ENCODE measurements around the gene NELL1. TPM values are rescaled to one million over a fixed set of nuclear protein-coding genes. Genes with fewer than 3 reads are reported as not detected.

NELL1 gene
- total RNA-seq, 1 experiment from 2014 or later: 0.22 TPM

DNA sequence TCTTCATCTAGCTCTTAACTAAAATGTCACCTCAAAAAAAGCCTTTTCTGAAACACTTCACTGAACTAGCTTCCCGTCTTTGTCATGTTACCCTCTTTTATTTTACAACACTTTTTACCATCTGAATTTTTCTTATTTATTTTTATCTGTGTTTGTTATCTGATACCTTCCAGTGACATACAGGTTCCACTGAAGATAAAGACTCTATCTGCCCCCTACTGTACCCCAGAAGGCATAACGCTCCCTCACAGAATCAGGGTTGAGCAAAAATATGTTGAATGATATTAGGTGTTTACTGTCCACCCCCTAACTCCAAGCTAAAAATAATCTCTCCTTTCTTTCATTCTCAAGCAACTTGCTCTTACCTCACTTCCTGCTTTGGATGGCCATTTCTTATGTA is 654.2 kb downstream of the NELL1 start:
- WGBS (ENCODE audit: extremely low coverage, insufficient read length, low lambda C conversion rate): no CpG with 5 or more reads among the region's 2 CpGs
- no peak overlapping the region for H4K91ac ChIP-seq (ENCODE audit: insufficient read length, low read depth, low read length)
- H3K27me3 ChIP-seq (ENCODE audit: insufficient read depth, low read length): no peaks in the 10 kb centered on the region
- H4K20me1 ChIP-seq (ENCODE audit: control insufficient read depth, insufficient read depth, insufficient read length): no peaks in the 10 kb centered on the region
- no peak overlapping the region for H3K9ac ChIP-seq (ENCODE audit: extremely low read depth, insufficient read length, low read length)
- no peak overlapping the region for H3K4ac ChIP-seq (ENCODE audit: low read depth, low read length)
- H3K79me2 ChIP-seq (ENCODE audit: insufficient read depth, low read length): no peaks in the 10 kb centered on the region
- H2BK20ac ChIP-seq (ENCODE audit: low read depth, low read length, poor library complexity, severe bottlenecking): no peak overlapping the region
- no peaks in the 10 kb centered on the region; the same call in 1 of the 2 replicates for H3K4me1 ChIP-seq (ENCODE audit: insufficient read depth, low read length)
- Mint-ChIP-seq H3K27ac (peak overlapping the region in 2 of 3 experiments; percentile 3 to 11; a peak in 1 of 7 replicates), H3K9me3 (peaks cover 13 to 17% of the 10 kb centered on the region in 2 experiments), H3K36me3 (ENCODE audit: insufficient read depth in 1 of 3, low read depth in 3 of 3) (peaks cover 12 to 14% (median 14%) of the 10 kb centered on the region in 3 experiments), H3K4me1 (peaks cover 14 to 21% of the 10 kb centered on the region in 2 experiments), H3K4me3 (no peak overlapping the region), H3K27me3 (ENCODE audit: low read depth) (no peaks in the 10 kb centered on the region)
- no peak overlapping the region for H3K23ac ChIP-seq (ENCODE audit: insufficient read length, low read depth, low read length)
- no peak overlapping the region for H3K18ac ChIP-seq (ENCODE audit: insufficient read length, low read depth, low read length)
- no peak overlapping the region for H2AK5ac ChIP-seq (ENCODE audit: insufficient read length, low read length)
- H4K8ac ChIP-seq (replicated peaks; ENCODE audit: insufficient read length, low read depth, low read length): no peak overlapping the region
- H3T11ph ChIP-seq (ENCODE audit: low read length): no peak overlapping the region
- H2BK5ac ChIP-seq (ENCODE audit: insufficient read length, low read length): no peak overlapping the region
- peaks cover 8% of the 10 kb centered on the region for H3K9me3 ChIP-seq (ENCODE audit: control insufficient read depth, low read depth, low read length)
- no peak overlapping the region for H2BK15ac ChIP-seq (ENCODE audit: low read depth, low read length)
- TF ChIP-seq, protein P1, sequence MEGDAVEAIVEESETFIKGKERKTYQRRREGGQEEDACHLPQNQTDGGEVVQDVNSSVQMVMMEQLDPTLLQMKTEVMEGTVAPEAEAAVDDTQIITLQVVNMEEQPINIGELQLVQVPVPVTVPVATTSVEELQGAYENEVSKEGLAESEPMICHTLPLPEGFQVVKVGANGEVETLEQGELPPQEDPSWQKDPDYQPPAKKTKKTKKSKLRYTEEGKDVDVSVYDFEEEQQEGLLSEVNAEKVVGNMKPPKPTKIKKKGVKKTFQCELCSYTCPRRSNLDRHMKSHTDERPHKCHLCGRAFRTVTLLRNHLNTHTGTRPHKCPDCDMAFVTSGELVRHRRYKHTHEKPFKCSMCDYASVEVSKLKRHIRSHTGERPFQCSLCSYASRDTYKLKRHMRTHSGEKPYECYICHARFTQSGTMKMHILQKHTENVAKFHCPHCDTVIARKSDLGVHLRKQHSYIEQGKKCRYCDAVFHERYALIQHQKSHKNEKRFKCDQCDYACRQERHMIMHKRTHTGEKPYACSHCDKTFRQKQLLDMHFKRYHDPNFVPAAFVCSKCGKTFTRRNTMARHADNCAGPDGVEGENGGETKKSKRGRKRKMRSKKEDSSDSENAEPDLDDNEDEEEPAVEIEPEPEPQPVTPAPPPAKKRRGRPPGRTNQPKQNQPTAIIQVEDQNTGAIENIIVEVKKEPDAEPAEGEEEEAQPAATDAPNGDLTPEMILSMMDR (conservative IDR thresholded peaks at IDR 0.05): peak; percentile 67
- H4K5ac ChIP-seq (ENCODE audit: insufficient read length, low read depth, low read length): no peak overlapping the region
- H3K14ac ChIP-seq (ENCODE audit: insufficient read depth, low read length): no peak overlapping the region
- no peak for DNase-seq
- no peak overlapping the region for H2BK120ac ChIP-seq (ENCODE audit: low read depth, low read length, poor library complexity, severe bottlenecking)
- no peaks in the 10 kb centered on the region for H3K79me1 ChIP-seq (ENCODE audit: insufficient read depth, low read depth, low read length, poor library complexity, severe bottlenecking)
- no peak overlapping the region for H2BK12ac ChIP-seq (ENCODE audit: insufficient read length, low read depth, low read length)
- H3K4me2 ChIP-seq (ENCODE audit: insufficient read depth, insufficient read length, low read length): no peak overlapping the region
- H3K23me2 ChIP-seq (ENCODE audit: insufficient read length, low read depth, low read length, poor library complexity, severe bottlenecking): no peaks in the 10 kb centered on the region
- no peak overlapping the region for H3K27ac ChIP-seq (ENCODE audit: insufficient read length, low read depth, low read length)
- H2AFZ ChIP-seq (ENCODE audit: low read length): no peak overlapping the region
- no peak overlapping the region for H3K56ac ChIP-seq (ENCODE audit: insufficient read length, low read depth, low read length)

Measured in H9 (cell line).